Mesenchymal stem cell (in vitro differentiated cells and primary cell): Measurements from ENCODE around the gene MTHFD1L.
A peak's percentile ranks its signal among the peaks of the same experiment; 100 is the strongest.

Source experiments
- DNase-seq: peaks from one replicate; pipeline ENCODE4 v3.0.0-alpha.2; 2013
- H2AFZ ChIP-seq: one replicate; pipeline ENCODE4 v1.6.1; 2013; ENCODE audit warnings: low read depth, mild to moderate bottlenecking, control low read depth, inconsistent platforms, low read length, moderate library complexity
- H2AK5ac ChIP-seq: 2 replicates; pipeline ENCODE4 v1.6.1; 2013; ENCODE audit warnings: low read length, moderate library complexity, mild to moderate bottlenecking, inconsistent platforms; ENCODE audit not compliant: severe bottlenecking
- H2BK120ac ChIP-seq: one replicate; pipeline ENCODE4 v1.6.1; 2013; ENCODE audit warnings: low read depth, mild to moderate bottlenecking, inconsistent platforms, low read length, moderate library complexity
- H2BK12ac ChIP-seq, 2 experiments: one replicate each; pipeline ENCODE4 v1.6.1; 2013; ENCODE audit warnings: inconsistent platforms in 2 of 2, low read length in 2 of 2, mild to moderate bottlenecking in 2 of 2, moderate library complexity in 2 of 2, control low read depth in 1 of 2
- H2BK15ac ChIP-seq: one replicate; pipeline ENCODE4 v1.6.1; 2013; ENCODE audit warnings: mild to moderate bottlenecking, low read depth, inconsistent platforms; ENCODE audit not compliant: poor library complexity, severe bottlenecking
- H2BK5ac ChIP-seq: 2 replicates; pipeline ENCODE4 v1.6.1; 2013; ENCODE audit warnings: low read depth, mild to moderate bottlenecking, low read length, control low read depth, inconsistent platforms; ENCODE audit not compliant: poor library complexity, severe bottlenecking
- H3K14ac ChIP-seq, 2 experiments: one replicate each; pipeline ENCODE4 v1.6.1; 2013; ENCODE audit warnings: inconsistent platforms in 2 of 2, low read length in 2 of 2, control low read depth in 1 of 2, mild to moderate bottlenecking in 1 of 2, moderate library complexity in 1 of 2
- H3K18ac ChIP-seq, 2 experiments: one replicate each; pipeline ENCODE4 v1.6.1; 2013; ENCODE audit warnings: inconsistent platforms in 2 of 2, low read length in 2 of 2, control low read depth in 1 of 2, low read depth in 1 of 2, mild to moderate bottlenecking in 1 of 2
- H3K23ac ChIP-seq, 2 experiments: one replicate each; pipeline ENCODE4 v1.6.1; 2013; ENCODE audit warnings: inconsistent platforms in 2 of 2, low read length in 2 of 2, mild to moderate bottlenecking in 2 of 2, moderate library complexity in 2 of 2, control low read depth in 1 of 2
- H3K27ac ChIP-seq: 2 replicates; pipeline ENCODE4 v1.5.1; 2013; ENCODE audit warnings: mild to moderate bottlenecking, moderate library complexity, low read length, control low read depth, inconsistent platforms; ENCODE audit not compliant: poor library complexity, severe bottlenecking
- H3K27me3 ChIP-seq, 2 experiments: 2 replicates each; pipeline versions ENCODE4 v1.6.1 to v1.7.0; 2013; ENCODE audit warnings: low read length in 2 of 2, mild to moderate bottlenecking in 2 of 2, moderate library complexity in 2 of 2, control low read depth in 1 of 2, inconsistent platforms in 1 of 2; ENCODE audit not compliant: control insufficient read depth in 1 of 2, insufficient read depth in 1 of 2
- H3K36me3 ChIP-seq, 2 experiments: 2 replicates each; pipeline versions ENCODE4 v1.6.1 to v1.7.0; 2013; ENCODE audit warnings: low read length in 2 of 2, control low read depth in 1 of 2, inconsistent platforms in 1 of 2, low read depth in 1 of 2, mild to moderate bottlenecking in 1 of 2; ENCODE audit not compliant: insufficient read depth in 2 of 2, control insufficient read depth in 1 of 2
- H3K4ac ChIP-seq, 2 experiments: one replicate each; pipeline ENCODE4 v1.6.1; 2013; ENCODE audit warnings: inconsistent platforms in 2 of 2, low read length in 2 of 2, mild to moderate bottlenecking in 2 of 2, moderate library complexity in 2 of 2, control low read depth in 1 of 2, low read depth in 1 of 2
- H3K4me1 ChIP-seq: 2 replicates; pipeline ENCODE4 v1.6.1; 2013; ENCODE audit warnings: low read depth, low read length, control low read depth; ENCODE audit not compliant: control insufficient read depth, insufficient read depth
- H3K4me2 ChIP-seq: 2 replicates; pipeline ENCODE4 v1.6.1; 2013; ENCODE audit warnings: low read length, mild to moderate bottlenecking, inconsistent platforms; ENCODE audit not compliant: poor library complexity, severe bottlenecking
- H3K4me3 ChIP-seq, 2 experiments: 2 replicates each; pipeline versions ENCODE4 v1.5.1 to v1.7.0; 2013; ENCODE audit warnings: low read length in 2 of 2, mild to moderate bottlenecking in 2 of 2, control low read depth in 1 of 2, low read depth in 1 of 2; ENCODE audit not compliant: insufficient read depth in 1 of 2
- H3K79me1 ChIP-seq: replicated peaks from 2 replicates; pipeline ENCODE4 v1.6.1; 2013; ENCODE audit warnings: mild to moderate bottlenecking, control low read depth, low read length, inconsistent platforms; ENCODE audit not compliant: poor library complexity, severe bottlenecking
- H3K9ac ChIP-seq: 2 replicates; pipeline ENCODE4 v1.7.0; 2013; ENCODE audit warnings: mild to moderate bottlenecking, low read length, moderate library complexity
- H3K9me3 ChIP-seq: 2 replicates; pipeline ENCODE4 v1.7.0; 2013; ENCODE audit warnings: mild to moderate bottlenecking, low read length; ENCODE audit not compliant: control insufficient read depth
- H4K8ac ChIP-seq: one replicate; pipeline ENCODE4 v1.6.1; 2013; ENCODE audit warnings: inconsistent platforms, mild to moderate bottlenecking, low read length, moderate library complexity
- H4K91ac ChIP-seq: one replicate; pipeline ENCODE4 v1.6.1; 2013; ENCODE audit warnings: mild to moderate bottlenecking, low read length, inconsistent platforms
- WGBS: methylation state at CpG from one replicate; pipeline ENCODE4 v1.1.7; 2013; ENCODE audit warnings: mixed read lengths; 5-methylcytosine and 5-hydroxymethylcytosine counted together

Gene MTHFD1L

GRCh38 chr6:151109869-151110575, 244.5 kb downstream of the MTHFD1L start:
- Histone ChIP-seq H3K27me3 (peaks cover 0 to 4% of the 10 kb centered on the region in 2 experiments), H2BK15ac (no peak overlapping the region), H3K4me2 (no peak overlapping the region), H3K9ac (no peak overlapping the region), H4K91ac (no peak overlapping the region), H3K23ac (no peak overlapping the region), H2AK5ac (no peak overlapping the region), H2AFZ (no peak overlapping the region), H3K14ac (no peak overlapping the region), H3K79me1 (no peaks in the 10 kb centered on the region), H3K18ac (no peak overlapping the region), H3K9me3 (no peaks in the 10 kb centered on the region), H3K4ac (no peak overlapping the region), H2BK120ac (no peak overlapping the region), H3K27ac (no peak overlapping the region), H3K4me1 (peaks cover 1% of the 10 kb centered on the region), H2BK12ac (peak overlapping the region in 1 of 2 experiments; percentile 45), H2BK5ac (no peak overlapping the region), H3K4me3 (no peak overlapping the region), H4K8ac (no peak overlapping the region), H3K36me3 (no peaks in the 10 kb centered on the region)
- WGBS: 62% methylated on average over 10 of the region's 11 CpGs
- no peak for DNase-seq

- Histone ChIP-seq H2BK5ac (no peak overlapping the region), H3K27me3 (peaks cover 0 to 4% of the 10 kb centered on the region in 2 experiments), H2BK120ac (no peak overlapping the region), H3K4me2 (no peak overlapping the region), H3K27ac (no peak overlapping the region), H3K79me1 (no peaks in the 10 kb centered on the region), H2BK12ac (peak overlapping the region in 1 of 2 experiments; percentile 96), H3K9ac (no peak overlapping the region), H4K91ac (no peak overlapping the region), H4K8ac (no peak overlapping the region), H3K4me1 (peaks cover 1% of the 10 kb centered on the region), H2BK15ac (no peak overlapping the region), H2AK5ac (no peak overlapping the region), H3K36me3 (no peaks in the 10 kb centered on the region), H3K14ac (no peak overlapping the region), H3K23ac (no peak overlapping the region), H3K9me3 (no peaks in the 10 kb centered on the region), H3K4me3 (no peak overlapping the region), H3K4ac (no peak overlapping the region), H3K18ac (peak overlapping the region in 1 of 2 experiments; percentile 9), H2AFZ (no peak overlapping the region)
- 71% methylated on average over 4 of the region's 4 CpGs for WGBS
- no peak for DNase-seq
Measured at GRCh38 chr6:151110576-151110905, 245.0 kb downstream of the MTHFD1L start.

GRCh38 chr6:151111670-151112069, 246.2 kb downstream of the MTHFD1L start:
- Histone ChIP-seq H2AK5ac (no peak overlapping the region), H3K4me3 (no peak overlapping the region), H2AFZ (no peak overlapping the region), H3K23ac (no peak overlapping the region), H3K27ac (no peak overlapping the region), H3K36me3 (no peaks in the 10 kb centered on the region), H3K79me1 (no peaks in the 10 kb centered on the region), H3K4me2 (no peak overlapping the region), H2BK12ac (peak overlapping the region in 1 of 2 experiments; percentile 88), H3K4ac (peak overlapping the region in 1 of 2 experiments; percentile 62), H3K9ac (no peak overlapping the region), H2BK120ac (no peak overlapping the region), H3K14ac (no peak overlapping the region), H2BK5ac (no peak overlapping the region), H3K4me1 (peaks cover 1% of the 10 kb centered on the region), H4K91ac (peak overlapping the region; percentile 41), H3K9me3 (no peaks in the 10 kb centered on the region), H2BK15ac (no peak overlapping the region), H3K27me3 (peaks cover 0 to 4% of the 10 kb centered on the region in 2 experiments), H3K18ac (peak overlapping the region in 1 of 2 experiments; percentile 73), H4K8ac (no peak overlapping the region)
- WGBS: 78% methylated on average over 5 of the region's 5 CpGs
- no peak for DNase-seq

- Histone ChIP-seq H2BK5ac (no peak overlapping the region), H2AFZ (no peak overlapping the region), H2BK12ac (peak overlapping the region; percentile 69 to 80), H3K18ac (no peak overlapping the region), H3K9ac (no peak overlapping the region), H4K8ac (no peak overlapping the region), H3K9me3 (no peaks in the 10 kb centered on the region), H3K14ac (no peak overlapping the region), H3K23ac (no peak overlapping the region), H2AK5ac (no peak overlapping the region), H3K4ac (no peak overlapping the region), H3K79me1 (no peaks in the 10 kb centered on the region), H2BK120ac (no peak overlapping the region), H3K27ac (no peak overlapping the region), H3K36me3 (no peaks in the 10 kb centered on the region), H2BK15ac (no peak overlapping the region), H3K27me3 (peaks cover 0 to 4% of the 10 kb centered on the region in 2 experiments), H3K4me2 (no peak overlapping the region), H3K4me3 (no peak overlapping the region), H4K91ac (no peak overlapping the region), H3K4me1 (peaks cover 1% of the 10 kb centered on the region)
- WGBS: 94% methylated on average over 4 of the region's 4 CpGs
- no peak for DNase-seq
Measured at GRCh38 chr6:151112130-151112529, 246.6 kb downstream of the MTHFD1L start.
